SK-N-SH (cell line): ENCODE measurements around the gene RIMS3. TPM values are rescaled to one million over a fixed set of nuclear protein-coding genes. Genes with fewer than 3 reads are reported as not detected.

ENCODE experiments used
- CTCF ChIA-PET: fragments of 300-600, 350-600 bp; formaldehyde crosslinking; extraction: SDS; loops from one replicate; lab custom pipeline; 2021; lab: Yijun Ruan, JAX
- POLR2A ChIA-PET: fragments of 350-600 bp; sonication (Branson Sonifier 250); formaldehyde crosslinking; extraction: SDS; loops from one replicate; lab custom pipeline; 2020; ENCODE audit warnings: antibody characterized with exemption, inconsistent platforms; lab: Yijun Ruan, JAX
- DNase-seq: peaks from one replicate; pipeline ENCODE4 v3.0.0; 2012
- H2AFZ ChIP-seq: fragments of 200-600 bp; sonication (generic); 2 replicates; pipeline ENCODE4 v1.8.1; 2016; ENCODE audit warnings: antibody characterized with exemption, mild to moderate bottlenecking, low read depth
- H3F3A ChIP-seq: fragments of 200-600 bp; sonication (generic); replicated peaks from 2 replicates; pipeline ENCODE3; 2016; ENCODE audit warnings: antibody characterized with exemption, mild to moderate bottlenecking; ENCODE audit not compliant: insufficient read depth
- H3K27ac ChIP-seq, 2 experiments: fragments of 200-500 bp in 1 of 2; fragments of 200-600 bp in 1 of 2; sonication (Bioruptor generic) in 1 of 2; sonication (generic), shearing (Covaris generic) in 1 of 2; 2 replicates each; pipeline versions ENCODE4 v1.5.1 to v1.6.1; 2014 to 2016; ENCODE audit warnings: low read depth in 2 of 2, inconsistent platforms in 1 of 2, low read length in 1 of 2, mild to moderate bottlenecking in 1 of 2, mixed read lengths in 1 of 2
- H3K27me3 ChIP-seq: fragments of 200-600 bp; sonication (generic), shearing (Covaris generic); 2 replicates; pipeline ENCODE4 v1.6.1; 2016; ENCODE audit warnings: mixed run types; ENCODE audit not compliant: insufficient read depth
- H3K36me3 ChIP-seq, 2 experiments: fragments of 200-500 bp in 1 of 2; fragments of 200-600 bp in 1 of 2; sonication (Bioruptor generic) in 1 of 2; sonication (generic) in 1 of 2; replicated peaks in 1 of 2; 2 replicates each; pipeline versions ENCODE3 to v1.5.1; 2014 to 2016; ENCODE audit warnings: low read length in 1 of 2, mild to moderate bottlenecking in 1 of 2; ENCODE audit not compliant: insufficient read depth in 2 of 2, control insufficient read depth in 1 of 2
- H3K4me1 ChIP-seq, 2 experiments: fragments of 200-500 bp in 1 of 2; fragments of 200-600 bp in 1 of 2; sonication (Bioruptor generic) in 1 of 2; sonication (generic), shearing (Covaris generic) in 1 of 2; 2 replicates each; pipeline versions ENCODE4 v1.5.1 to v1.6.1; 2014 to 2016; ENCODE audit warnings: low read depth in 1 of 2, low read length in 1 of 2, mixed run types in 1 of 2; ENCODE audit not compliant: insufficient read depth in 2 of 2, control insufficient read depth in 1 of 2
- H3K4me2 ChIP-seq: fragments of 200-600 bp; sonication (generic), shearing (Covaris generic); 2 replicates; pipeline ENCODE4 v1.6.1; 2017; ENCODE audit warnings: mixed run types
- H3K4me3 ChIP-seq, 2 experiments: fragments of 200-500 bp in 1 of 2; fragments of 200-600 bp in 1 of 2; sonication (Bioruptor generic) in 1 of 2; sonication (generic), shearing (Covaris generic) in 1 of 2; 2 replicates each; pipeline versions ENCODE4 v1.5.1 to v1.8.1; 2014 to 2016; ENCODE audit warnings: low read depth in 2 of 2, inconsistent platforms in 1 of 2, low read length in 1 of 2, mild to moderate bottlenecking in 1 of 2, mixed read lengths in 1 of 2, moderate library complexity in 1 of 2
- H3K79me2 ChIP-seq: fragments of 200-600 bp; sonication (generic); 2 replicates; pipeline ENCODE4 v1.8.1; 2017; ENCODE audit warnings: mild to moderate bottlenecking; ENCODE audit not compliant: insufficient read depth
- H3K9ac ChIP-seq: fragments of 200-600 bp; sonication (generic); 2 replicates; pipeline ENCODE4 v1.6.1; 2017; ENCODE audit warnings: mixed run types
- H3K9me2 ChIP-seq: fragments of 200-600 bp; sonication (generic); 2 replicates; pipeline ENCODE4 v1.6.1; 2017; ENCODE audit warnings: mixed run types
- H3K9me3 ChIP-seq: fragments of 200-600 bp; sonication (generic); 2 replicates; pipeline ENCODE4 v1.6.1; 2017; ENCODE audit warnings: mixed run types, mild to moderate bottlenecking, moderate library complexity
- H4K20me1 ChIP-seq: fragments of 200-600 bp; sonication (generic); 2 replicates; pipeline ENCODE4 v1.6.1; 2017; ENCODE audit warnings: mild to moderate bottlenecking, mixed run types; ENCODE audit not compliant: insufficient read depth
- CHD2 ChIP-seq: fragments of 150-350 bp; IDR thresholded peaks from 2 replicates; pipeline ENCODE4 v1.6.1; 2018; ENCODE audit warnings: low read length; ENCODE audit not compliant: partially characterized antibody
- ELF1 ChIP-seq: IDR thresholded peaks from 2 replicates; pipeline ENCODE4 v1.4.0; 2012
- EZH2phosphoT487 ChIP-seq: fragments of 200-600 bp; sonication (generic); IDR thresholded peaks from 2 replicates; pipeline ENCODE4 v1.6.1; 2017; ENCODE audit warnings: low read depth, mixed run types, mild to moderate bottlenecking, antibody characterized with exemption, moderate library complexity, borderline replicate concordance
- FOXM1 ChIP-seq: IDR thresholded peaks from 2 replicates; pipeline ENCODE4 v1.4.0; 2012; ENCODE audit warnings: low read depth, mild to moderate bottlenecking
- GABPA ChIP-seq: IDR thresholded peaks from 2 replicates; pipeline ENCODE4 v1.4.0; 2012; ENCODE audit warnings: low read depth, mild to moderate bottlenecking
- GATA2 ChIP-seq: sonication (generic); formaldehyde crosslinking; IDR thresholded peaks from 2 replicates; pipeline ENCODE4 v1.5.0; 2020; ENCODE audit warnings: mild to moderate bottlenecking, missing genetic modification reagents
- IRF3 ChIP-seq: fragments of 150-350 bp; IDR thresholded peaks from 2 replicates; pipeline ENCODE4 v1.6.1; 2016; ENCODE audit warnings: mild to moderate bottlenecking, low read depth, low read length
- JUND ChIP-seq: IDR thresholded peaks from 2 replicates; pipeline ENCODE4 v1.4.0; 2012
- NRF1 ChIP-seq: IDR thresholded peaks from 2 replicates; pipeline ENCODE4 v1.6.1; 2012; ENCODE audit warnings: low read depth, mild to moderate bottlenecking, low read length
- POLR2AphosphoS5 ChIP-seq: IDR thresholded peaks from 2 replicates; pipeline ENCODE4 v1.6.1; 2012; ENCODE audit warnings: low read depth, low read length
- REST ChIP-seq: IDR thresholded peaks from 2 replicates; pipeline ENCODE4 v1.6.1; 2012; ENCODE audit warnings: mild to moderate bottlenecking, low read depth, low read length, moderate library complexity
- RFX5 ChIP-seq: IDR thresholded peaks from 2 replicates; pipeline ENCODE4 v1.6.1; 2012; ENCODE audit warnings: mild to moderate bottlenecking, improper control_type of control experiment, low read length
- SMC3 ChIP-seq: IDR thresholded peaks from 2 replicates; pipeline ENCODE4 v1.6.1; 2012; ENCODE audit warnings: low read depth, low read length, improper control_type of control experiment
- TAF1 ChIP-seq: IDR thresholded peaks from 2 replicates; pipeline ENCODE4 v1.6.1; 2012; ENCODE audit warnings: low read depth, mild to moderate bottlenecking, low read length, moderate library complexity, borderline replicate concordance
- TCF12 ChIP-seq: IDR thresholded peaks from 2 replicates; pipeline ENCODE4 v1.4.0; 2012
- TEAD4 ChIP-seq: IDR thresholded peaks from 2 replicates; pipeline ENCODE4 v1.4.0; 2012; ENCODE audit warnings: mild to moderate bottlenecking, borderline replicate concordance; ENCODE audit not compliant: insufficient read depth
- YY1 ChIP-seq: IDR thresholded peaks from 2 replicates; pipeline ENCODE4 v1.4.0; 2012; ENCODE audit warnings: low read depth, mild to moderate bottlenecking
- ZBTB33 ChIP-seq: IDR thresholded peaks from 2 replicates; pipeline ENCODE4 v1.4.0; 2012; ENCODE audit warnings: low read depth, borderline replicate concordance
- WGBS: methylation state at CpG from one replicate; pipeline ENCODE4 v1.1.6; 2017; ENCODE audit warnings: low lambda C conversion rate; 5-methylcytosine and 5-hydroxymethylcytosine counted together
- polyA plus RNA-seq, 3 experiments: library from polyadenylated mRNA; depleted of rRNA; stranded (reverse); fragments of >200 nt; gene quantifications; 2 replicates each; pipeline ENCODE4 v1.2.3, GENCODE V29; 2012
- TF ChIP-seq, protein P1 (sequence below): IDR thresholded peaks from 2 replicates; pipeline ENCODE4 v1.4.0; 2012; ENCODE audit warnings: low read depth, borderline replicate concordance

Gene RIMS3
- polyA plus RNA-seq, 1 of the 3 experiments (the other 2 are of a cell fraction), result 1.9 TPM

DNA sequence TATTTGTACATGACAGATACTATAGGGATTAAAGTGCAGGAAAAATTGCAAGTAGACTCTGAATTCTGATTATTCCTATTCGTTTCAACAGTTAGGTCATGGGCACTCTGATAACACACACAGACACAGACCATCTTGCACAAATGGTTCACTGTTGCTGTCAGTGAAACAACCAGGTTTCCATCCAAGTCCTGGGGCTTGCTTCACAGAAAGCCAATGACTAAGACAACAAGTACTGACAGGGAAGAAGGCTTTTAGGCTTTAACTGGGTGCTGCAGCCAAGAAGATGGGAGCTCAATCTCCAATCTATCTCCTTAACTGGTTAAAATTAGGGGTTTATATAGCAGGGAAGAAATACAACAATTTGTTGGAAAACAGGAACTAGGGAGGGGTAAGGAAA is 57.6 kb downstream of the RIMS3 start:
- Histone ChIP-seq H3K9me3 (no peaks in the 10 kb centered on the region), H3K4me3 (no peak overlapping the region), H3K9ac (no peak overlapping the region), H4K20me1 (no peaks in the 10 kb centered on the region), H3K36me3 (no peaks in the 10 kb centered on the region), H3K27me3 (no peaks in the 10 kb centered on the region), H3K27ac (no peak overlapping the region), H3F3A (no peaks in the 10 kb centered on the region), H2AFZ (no peak overlapping the region), H3K9me2 (no peaks in the 10 kb centered on the region), H3K4me2 (no peak overlapping the region), H3K79me2 (no peaks in the 10 kb centered on the region), H3K4me1 (peaks cover 0 to 4% of the 10 kb centered on the region in 2 experiments; a peak in 1 of 4 replicates)
- WGBS, result 8% methylated on average over 1 of the region's 1 CpG
- DNase-seq, result no peak
- POLR2A ChIA-PET, result no interaction called here
- CTCF ChIA-PET, result interaction anchor here (1.0 to 1.7 kb wide), 3 partner anchors 11 to 242 kb away, joined by 3 to 7 read pairs (median 5); no protein-coding TSS in a partner anchor
- no peak for TF ChIP-seq EZH2phosphoT487
- no peak for TF ChIP-seq FOXM1
- no peak for TF ChIP-seq NRF1
- no peak for TF ChIP-seq GATA2 (CRISPR knock-in tag)
- TF ChIP-seq TCF12, result no peak
- no peak for TF ChIP-seq JUND
- no peak for TF ChIP-seq YY1
- TF ChIP-seq GABPA, result no peak
- TF ChIP-seq TEAD4, result no peak
- no peak for TF ChIP-seq RFX5
- no peak for TF ChIP-seq TAF1
- no peak for TF ChIP-seq SMC3
- TF ChIP-seq POLR2AphosphoS5, result no peak
- no peak for TF ChIP-seq ZBTB33
- TF ChIP-seq, protein P1, sequence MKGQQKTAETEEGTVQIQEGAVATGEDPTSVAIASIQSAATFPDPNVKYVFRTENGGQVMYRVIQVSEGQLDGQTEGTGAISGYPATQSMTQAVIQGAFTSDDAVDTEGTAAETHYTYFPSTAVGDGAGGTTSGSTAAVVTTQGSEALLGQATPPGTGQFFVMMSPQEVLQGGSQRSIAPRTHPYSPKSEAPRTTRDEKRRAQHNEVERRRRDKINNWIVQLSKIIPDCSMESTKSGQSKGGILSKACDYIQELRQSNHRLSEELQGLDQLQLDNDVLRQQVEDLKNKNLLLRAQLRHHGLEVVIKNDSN, result no peak
- TF ChIP-seq IRF3, result no peak
- no peak for TF ChIP-seq REST
- no peak for TF ChIP-seq CHD2
- no peak for TF ChIP-seq ELF1
